IMR-90 (cell line): ENCODE measurements around the gene NOP16. TPM values are rescaled to one million over a fixed set of nuclear protein-coding genes. Genes with fewer than 3 reads are reported as not detected.

Source experiments
- ATAC-seq: fragments of 200-7000 bp; cut with Tn5 transposase; 2 replicates; pipeline ENCODE4 v1.9.1; 2020; ENCODE audit warnings: low read depth, mild to moderate bottlenecking, moderate library complexity
- BruUV-seq: library from RNA; stranded (reverse); fragments of 400-500 nt; replicated peaks from 2 replicates; lab custom pipeline; 2021; lab: Mats Ljungman, UMichigan
- CTCF ChIA-PET: fragments of 300-600 bp; formaldehyde crosslinking; extraction: SDS; loops from one replicate; lab custom pipeline; 2021; ENCODE audit warnings: antibody characterized with exemption; lab: Yijun Ruan, JAX
- POLR2A ChIA-PET: fragments of 300-600 bp; sonication (Branson Sonifier 250); formaldehyde crosslinking; loops from one replicate; lab custom pipeline; 2022; ENCODE audit warnings: antibody characterized with exemption; ENCODE audit not compliant: unreplicated experiment; lab: Charles Lee
- DNase-seq: peaks from one replicate; pipeline ENCODE4 v3.0.0; 2013
- H2AFZ ChIP-seq: replicated peaks from 2 replicates; pipeline ENCODE3; 2013; ENCODE audit warnings: low read length, mild to moderate bottlenecking; ENCODE audit not compliant: poor library complexity
- H2AK5ac ChIP-seq: 2 replicates; pipeline ENCODE4 v1.6.1; 2013; ENCODE audit warnings: low read depth, low read length, inconsistent platforms
- H2AK9ac ChIP-seq: replicated peaks from 2 replicates; pipeline ENCODE3; 2013; ENCODE audit warnings: mild to moderate bottlenecking, low read depth, low read length, moderate library complexity; ENCODE audit not compliant: poor library complexity
- H2BK120ac ChIP-seq: 2 replicates; pipeline ENCODE4 v1.6.1; 2013; ENCODE audit warnings: low read depth, low read length, inconsistent platforms
- H2BK15ac ChIP-seq: 3 replicates; pipeline ENCODE4 v1.6.1; 2013; ENCODE audit warnings: low read depth, low read length, inconsistent platforms
- H2BK20ac ChIP-seq: 2 replicates; pipeline ENCODE4 v1.6.1; 2013; ENCODE audit warnings: low read depth, mild to moderate bottlenecking, inconsistent platforms, low read length, moderate library complexity
- H2BK5ac ChIP-seq: 2 replicates; pipeline ENCODE4 v1.6.1; 2013; ENCODE audit warnings: mild to moderate bottlenecking, low read depth, low read length, inconsistent platforms; ENCODE audit not compliant: poor library complexity, severe bottlenecking
- H3K14ac ChIP-seq: replicated peaks from 2 replicates; pipeline ENCODE4 v1.6.1; 2013; ENCODE audit warnings: low read depth, low read length, inconsistent platforms
- H3K18ac ChIP-seq: 2 replicates; pipeline ENCODE4 v1.6.1; 2013; ENCODE audit warnings: low read depth, low read length, control low read depth
- H3K23ac ChIP-seq: 2 replicates; pipeline ENCODE4 v1.6.1; 2013; ENCODE audit warnings: low read depth, low read length, inconsistent platforms
- H3K27ac ChIP-seq: 2 replicates; pipeline ENCODE4 v1.5.1; 2013; ENCODE audit warnings: mild to moderate bottlenecking, control low read depth, low read length; ENCODE audit not compliant: insufficient read depth
- H3K27me3 ChIP-seq: 2 replicates; pipeline ENCODE4 v1.6.1; 2013; ENCODE audit warnings: low read length; ENCODE audit not compliant: control insufficient read depth, insufficient read depth
- H3K36me3 ChIP-seq: 2 replicates; pipeline ENCODE4 v1.6.1; 2013; ENCODE audit warnings: low read length, mixed read lengths; ENCODE audit not compliant: control insufficient read depth, insufficient read depth
- H3K4ac ChIP-seq: 2 replicates; pipeline ENCODE4 v1.6.1; 2013; ENCODE audit warnings: low read depth, low read length, inconsistent platforms
- H3K4me1 ChIP-seq: 2 replicates; pipeline ENCODE4 v1.6.1; 2013; ENCODE audit warnings: low read length, mixed read lengths; ENCODE audit not compliant: control insufficient read depth, insufficient read depth
- H3K4me2 ChIP-seq: 2 replicates; pipeline ENCODE4 v1.6.1; 2013; ENCODE audit warnings: low read depth, mild to moderate bottlenecking, control low read depth, low read length, moderate library complexity
- H3K4me3 ChIP-seq: 2 replicates; pipeline ENCODE4 v1.5.1; 2013; ENCODE audit warnings: low read depth, mild to moderate bottlenecking, control low read depth, low read length, moderate library complexity; ENCODE audit not compliant: insufficient read depth
- H3K56ac ChIP-seq: 2 replicates; pipeline ENCODE4 v1.6.1; 2013; ENCODE audit warnings: low read length, inconsistent platforms; ENCODE audit not compliant: insufficient read depth; ENCODE audit errors: extremely low read depth
- H3K79me1 ChIP-seq, 2 experiments: 2 replicates each; pipeline ENCODE4 v1.6.1; 2013; ENCODE audit warnings: low read length in 2 of 2, inconsistent platforms in 1 of 2, low read depth in 1 of 2
- H3K9ac ChIP-seq: 2 replicates; pipeline ENCODE4 v1.6.1; 2013; ENCODE audit warnings: low read depth, low read length, control low read depth
- H3K9me1 ChIP-seq: 2 replicates; pipeline ENCODE4 v1.6.1; 2013; ENCODE audit warnings: low read length, inconsistent platforms; ENCODE audit not compliant: insufficient read depth
- H3K9me3 ChIP-seq: 2 replicates; pipeline ENCODE4 v1.6.1; 2013; ENCODE audit warnings: low read length; ENCODE audit not compliant: control insufficient read depth, insufficient read depth
- H4K20me1 ChIP-seq: 2 replicates; pipeline ENCODE4 v1.6.1; 2013; ENCODE audit warnings: low read length, inconsistent platforms; ENCODE audit not compliant: insufficient read depth
- H4K5ac ChIP-seq: 2 replicates; pipeline ENCODE4 v1.6.1; 2013; ENCODE audit warnings: mild to moderate bottlenecking, low read depth, low read length, control low read depth
- H4K8ac ChIP-seq, 2 experiments: 2 replicates each; pipeline ENCODE4 v1.6.1; 2013; ENCODE audit warnings: low read depth in 2 of 2, low read length in 2 of 2, control low read depth in 1 of 2, inconsistent platforms in 1 of 2
- H4K91ac ChIP-seq: 2 replicates; pipeline ENCODE4 v1.6.1; 2013; ENCODE audit warnings: low read depth, low read length, inconsistent platforms; ENCODE audit not compliant: insufficient read depth
- CHD1 ChIP-seq: IDR thresholded peaks from 2 replicates; pipeline ENCODE4 v1.6.1; 2012; ENCODE audit warnings: low read depth, low read length, improper control_type of control experiment
- ELK1 ChIP-seq: fragments of 150-350 bp; IDR thresholded peaks from 2 replicates; pipeline ENCODE4 v1.6.1; 2016; ENCODE audit warnings: low read depth, mild to moderate bottlenecking, low read length, moderate library complexity, borderline replicate concordance
- MAFK ChIP-seq: IDR thresholded peaks from 2 replicates; pipeline ENCODE4 v1.6.1; 2012; ENCODE audit warnings: low read depth, low read length, improper control_type of control experiment
- MXI1 ChIP-seq: IDR thresholded peaks from 2 replicates; pipeline ENCODE4 v1.6.1; 2012; ENCODE audit warnings: low read depth, mild to moderate bottlenecking, low read length, moderate library complexity, borderline replicate concordance
- RFX5 ChIP-seq: IDR thresholded peaks from 2 replicates; pipeline ENCODE4 v1.8.0; 2012; ENCODE audit warnings: low read depth, mild to moderate bottlenecking, low read length, moderate library complexity
- SMC3 ChIP-seq: fragments of 150-350 bp; IDR thresholded peaks from 2 replicates; pipeline ENCODE4 v1.6.1; 2016; ENCODE audit warnings: low read depth, mild to moderate bottlenecking, antibody characterized with exemption, low read length, moderate library complexity
- WGBS, 2 experiments: methylation state at CpG; one replicate each; pipeline versions ENCODE4 v1.1.5 to v1.1.7; 2013; ENCODE audit warnings: missing lambda C conversion rate in 2 of 2; ENCODE audit not compliant: insufficient read length in 1 of 2; ENCODE audit errors: extremely low coverage in 2 of 2; 5-methylcytosine and 5-hydroxymethylcytosine counted together
- dilution Hi-C: fragments of 300-500 bp; cut with HindIII; formaldehyde crosslinking; loops from one replicate; pipeline ENCODE4 v1.14.3; 2018; ENCODE audit warnings: low sequenced_read_pairs; ENCODE audit not compliant: unreplicated experiment
- in situ Hi-C: fragments of 300-500 bp; cut with MboI; formaldehyde crosslinking; loops from 3 replicates; pipeline ENCODE4 v1.14.3; 2019; ENCODE audit warnings: low sequenced_read_pairs, inconsistent platforms, mixed read lengths
- intact Hi-C: fragments of 100-400 bp; cut with micrococcal nuclease; formaldehyde crosslinking; loops from 2 replicates; pipeline ENCODE4 v1.10.0; 2022
- polyA plus RNA-seq, 3 experiments: library from polyadenylated mRNA; depleted of rRNA; stranded (reverse); fragments of >200 nt; gene quantifications; 2 replicates each; pipeline ENCODE4 v1.2.3, GENCODE V29; 2012; ENCODE audit warnings: low replicate concordance in 1 of 3
- total RNA-seq: library from RNA; depleted of rRNA; stranded (reverse); fragments of >200 nt; gene quantifications from 2 replicates; pipeline ENCODE4 v1.2.3, GENCODE V29; 2012

Gene NOP16
- total and polyA plus RNA-seq, 2 of the 4 experiments (the other 2 are of a cell fraction), result 28.0 to 60.4 TPM

- TF ChIP-seq RFX5 (no peak), MAFK (no peak), MXI1 (peak; percentile 87)
These were observed 26.8 kb downstream of the NOP16 start, which contains the start of gene KIAA1191 (continued) for GRCh38 chr5:176361437-176362232.

- CTCF ChIA-PET, result no interaction called here
- peak; percentile 4 for DNase-seq
- dilution Hi-C loops (no loop called here), in situ Hi-C loops (no loop called here), intact Hi-C loops (loop anchor here (5.0 kb wide), 2 partner anchors 209 to 634 kb away; no protein-coding TSS in a partner anchor)
- Histone ChIP-seq H4K91ac (no peak overlapping the region; the same call in 1 of the 2 replicates), H4K20me1 (peaks cover 17% of the 10 kb centered on the region; the same call in 1 of the 2 replicates), H2BK5ac (peak overlapping the region; percentile 22), H3K9ac (peak overlapping the region; percentile 86), H3K18ac (0 out of 2 replicates have a peak overlapping the region, but pooled peaks have one; percentile 22), H2BK120ac (no peak overlapping the region), H3K23ac (peak overlapping the region; percentile 18; the same call in 1 of the 2 replicates), H3K79me1 (peaks cover 16 to 28% of the 10 kb centered on the region in 2 experiments), H3K4ac (peak overlapping the region; percentile 86), H2BK20ac (no peak overlapping the region), H4K8ac (peak overlapping the region; percentile 73 to 82; a peak in 2 of 4 replicates), H4K5ac (0 out of 2 replicates have a peak overlapping the region, but pooled peaks have one; percentile 6), H2AFZ (peak overlapping the region; percentile 97), H2AK9ac (peak overlapping the region; percentile 75), H2BK15ac (no peak overlapping the region), H3K27ac (peak overlapping the region; percentile 91), H3K9me1 (peaks cover 3% of the 10 kb centered on the region), H3K14ac (peak overlapping the region; percentile 79), H2AK5ac (peak overlapping the region; percentile 37), H3K4me2 (peak overlapping the region; percentile 99), H3K4me1 (peaks cover 4% of the 10 kb centered on the region), H3K56ac (peak overlapping the region; percentile 77; the same call in 1 of the 2 replicates), H3K27me3 (no peaks in the 10 kb centered on the region), H3K9me3 (no peaks in the 10 kb centered on the region), H3K36me3 (peaks cover 8% of the 10 kb centered on the region), H3K4me3 (peak overlapping the region; percentile 90)
- POLR2A ChIA-PET, result no interaction called here
- WGBS, 2 experiments, result 0% methylated on average over 4 of the region's 27 CpGs; no CpG with 5 or more reads in 1 of the 2 experiments
- BruUV-seq, result no TSS peak
- TF ChIP-seq RFX5, result no peak
- no peak for TF ChIP-seq CHD1
- no peak for TF ChIP-seq ELK1
- no peak for TF ChIP-seq SMC3
- ATAC-seq, result no peak; the same call in none of the 2 replicates
These were observed 27.4 kb downstream of the NOP16 start for GRCh38 chr5:176360894-176361436.
